Head of caudate nucleus (tissue), 42 donors: ENCODE data around the gene MBOAT7.
"Not testable (repeated sequence)": the region's sequence is repeated elsewhere in the genome, so short reads cannot be mapped to it uniquely, and the experiment has no call there.

ENCODE experiments used
- DNase-seq, 42 donors: peaks; one replicate each; pipeline versions ENCODE4 v3.0.0 to v3.0.0-alpha.2; 2020 to 2021; ENCODE audit warnings: mixed read lengths in 7 of 42
- intact Hi-C: fragments of 100-400 bp; cut with DNase I; formaldehyde crosslinking; loops from one replicate; pipeline ENCODE4 v1.15.0; 2022

MBOAT7 gene

DNA sequence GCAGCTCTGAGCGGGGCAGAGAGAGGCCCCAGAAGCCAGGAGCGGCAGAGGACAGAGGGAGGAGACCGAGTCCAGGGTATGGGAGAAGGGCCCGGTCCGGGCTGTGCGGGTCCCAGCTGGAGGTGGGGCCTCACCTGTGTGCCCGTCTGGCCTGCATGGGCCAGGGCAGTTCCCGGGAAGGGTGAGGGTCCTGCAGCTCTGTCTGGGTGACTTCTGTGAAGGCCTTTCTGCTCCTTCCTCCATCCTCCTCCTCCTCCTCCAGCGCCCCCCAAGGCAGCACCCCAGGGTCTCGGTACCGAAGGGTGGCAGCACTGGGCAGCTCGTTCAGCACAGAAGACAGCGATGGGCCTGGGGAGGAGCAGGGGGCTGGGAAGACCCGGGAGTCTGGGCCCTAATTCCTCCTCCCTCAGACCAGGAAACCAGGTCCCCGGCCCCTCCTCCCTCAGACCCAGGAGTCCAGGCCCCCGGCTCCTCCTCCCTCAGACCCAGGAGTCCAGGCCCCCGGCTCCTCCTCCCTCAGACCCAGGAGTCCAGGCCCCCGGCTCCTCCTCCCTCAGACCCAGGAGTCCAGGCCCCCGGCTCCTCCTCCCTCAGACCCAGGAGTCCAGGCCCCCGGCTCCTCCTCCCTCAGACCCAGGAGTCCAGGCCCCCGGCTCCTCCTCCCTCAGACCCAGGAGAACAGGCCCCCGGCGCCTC, 17.5 kb downstream of the MBOAT7 start:
- intact Hi-C loops = not testable (repeated sequence)

DNA sequence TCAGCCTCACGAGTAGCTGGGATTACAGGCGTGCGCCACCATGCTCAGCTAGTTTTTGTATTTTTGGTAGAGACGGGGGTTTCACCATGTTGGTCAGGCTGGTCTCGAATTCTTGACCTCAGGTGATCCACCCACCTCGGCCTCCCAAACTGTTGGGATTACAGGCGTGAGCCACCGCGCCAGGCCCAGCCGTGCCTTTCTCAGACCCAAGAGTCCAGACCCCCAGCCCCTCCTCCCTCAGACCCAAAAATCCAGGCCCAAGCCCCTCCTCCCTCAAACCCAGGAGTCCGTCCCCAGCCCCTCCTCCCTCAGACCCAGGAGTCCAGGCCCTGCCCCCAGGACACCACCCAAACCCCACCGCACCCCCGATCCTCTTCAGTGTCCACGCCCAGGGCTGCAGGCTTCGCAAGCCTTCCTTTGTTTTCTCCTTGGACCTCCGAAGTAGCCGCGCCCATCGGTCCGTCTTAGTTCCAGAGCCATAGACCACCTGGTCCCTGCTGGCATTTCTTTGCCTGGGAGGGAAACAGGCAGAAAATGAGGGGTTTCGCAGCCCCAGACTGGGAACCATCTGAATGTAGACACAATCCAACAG, 20.1 kb downstream of the MBOAT7 start:
- no peak for DNase-seq
- intact Hi-C loops = loop anchor here (5.0 kb wide), 1 partner anchor 63 kb away; no protein-coding TSS in a partner anchor

More for the DNA sequence above, 17.5 kb downstream of the MBOAT7 start:
- not testable (repeated sequence) for DNase-seq

DNA sequence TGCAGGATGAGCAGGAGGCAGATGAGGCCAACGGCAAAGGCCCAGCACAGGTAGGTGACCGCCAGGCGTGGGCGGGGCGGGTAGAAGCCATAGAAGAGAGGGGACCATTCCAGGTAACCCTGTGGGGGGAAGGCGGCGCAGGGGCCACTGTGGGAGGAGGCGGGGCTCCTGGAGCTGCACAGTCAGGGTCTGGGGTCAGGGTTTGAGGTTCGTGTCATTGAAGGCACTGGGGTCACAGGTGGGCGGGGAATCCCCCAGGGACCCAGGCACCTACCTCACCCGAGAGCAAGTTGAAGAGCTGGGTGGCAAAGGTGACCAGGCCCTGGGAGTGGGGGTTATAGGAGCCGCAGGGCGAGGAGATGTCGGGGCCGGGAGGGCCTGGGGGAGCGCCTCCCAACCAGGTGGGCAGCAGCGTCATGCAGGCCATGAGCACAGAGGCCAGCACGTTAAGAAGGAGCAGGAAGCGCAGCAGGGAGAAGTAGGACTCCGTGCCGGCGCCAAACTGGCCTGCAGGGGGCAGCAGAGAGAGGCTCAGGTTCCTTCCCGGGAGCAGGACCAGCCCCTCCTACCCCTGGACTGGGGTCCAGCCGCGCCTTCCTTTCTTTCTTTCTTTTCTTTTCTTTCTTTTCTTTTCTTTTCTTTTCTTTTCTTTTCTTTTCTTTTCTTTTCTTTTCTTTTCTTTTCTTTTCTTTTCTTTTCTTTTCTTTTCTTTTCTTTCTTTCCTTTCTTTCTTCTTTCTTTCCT, 21.0 kb downstream of the MBOAT7 start:
- intact Hi-C loops = loop anchor here (5.0 kb wide), 1 partner anchor 64 kb away; no protein-coding TSS in a partner anchor
- peak; percentile 82 to 98 (median 94) for DNase-seq

DNA sequence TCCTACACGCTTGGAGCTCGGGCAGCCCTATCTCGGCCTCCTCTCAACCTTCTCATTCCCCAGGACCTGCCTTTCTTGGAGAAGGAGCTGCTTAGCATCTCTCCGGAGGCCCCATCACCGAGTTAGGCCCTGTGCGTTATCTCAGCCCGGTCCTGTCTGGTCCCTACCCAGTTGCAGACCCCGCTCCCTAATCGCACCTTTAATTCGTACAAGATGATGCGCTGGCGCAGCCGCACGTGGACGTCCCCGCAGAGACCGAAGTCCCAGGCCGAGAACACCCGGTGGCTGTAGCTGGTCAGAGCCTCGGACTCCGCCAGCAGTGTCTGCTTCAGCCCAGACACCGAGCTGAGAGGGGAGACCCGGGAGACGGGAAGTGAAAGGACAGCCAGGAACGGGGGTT, 24.2 kb downstream of the MBOAT7 start:
- intact Hi-C loops = loop anchor here (5.0 kb wide), 1 partner anchor 67 kb away; no protein-coding TSS in a partner anchor
- no peak for DNase-seq

DNA sequence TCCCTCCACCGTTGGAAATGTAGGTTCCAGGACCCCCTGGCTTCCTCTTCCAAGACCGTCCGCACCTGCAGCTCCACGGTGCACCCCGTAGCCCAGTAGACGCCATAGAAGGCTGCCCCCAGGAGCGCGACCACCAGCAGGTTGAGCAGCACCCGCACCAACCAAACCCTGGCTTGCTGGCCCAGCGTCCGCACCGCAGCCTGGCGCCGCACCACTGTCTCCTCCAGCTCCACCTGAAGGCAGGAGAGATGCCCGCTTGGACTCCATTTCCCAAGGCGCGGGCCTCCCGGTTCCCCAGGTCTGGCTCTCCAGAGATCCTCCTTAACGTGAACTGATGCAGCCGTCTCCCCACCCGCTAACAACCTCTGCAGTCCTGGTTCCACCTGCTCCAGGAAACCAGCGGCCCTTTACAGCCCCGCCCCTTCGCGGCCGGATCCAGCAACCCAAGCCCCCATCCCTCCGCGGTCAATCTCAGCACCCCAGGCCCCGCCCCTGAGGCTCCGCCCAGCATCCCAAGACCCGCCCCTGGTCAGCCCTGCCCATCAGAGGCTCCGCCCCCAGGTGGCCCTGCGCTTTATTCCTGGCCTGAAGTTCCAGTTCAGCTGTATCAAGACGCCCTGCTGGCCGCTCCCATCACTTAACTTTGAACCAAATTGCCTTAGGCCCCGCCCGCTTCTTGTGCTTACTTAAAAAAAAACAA, 24.9 kb downstream of the MBOAT7 start:
- intact Hi-C loops = loop anchor here (5.0 kb wide), 1 partner anchor 68 kb away; no protein-coding TSS in a partner anchor
- peak in 4 of 42 donors; percentile 24 to 59 (median 44) for DNase-seq

DNA sequence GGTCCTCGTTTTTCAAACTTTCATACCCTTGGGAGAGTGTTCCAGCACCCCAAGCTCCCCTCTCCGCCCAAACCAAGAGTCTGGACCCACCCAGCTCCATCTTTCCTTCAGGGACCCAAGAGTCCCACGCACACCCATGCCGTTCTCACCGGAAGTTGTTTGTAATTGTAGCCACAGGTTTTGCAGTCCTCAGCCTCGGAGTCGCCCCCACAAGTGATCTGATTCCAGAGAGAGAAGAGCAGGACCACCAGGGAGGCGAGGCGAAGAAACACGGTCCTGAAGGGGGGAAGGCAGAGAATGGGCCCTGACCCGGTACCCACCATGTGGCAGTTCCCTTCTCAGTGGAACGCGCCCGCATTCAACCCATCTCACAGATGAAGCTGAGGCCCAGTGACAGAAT, 26.5 kb downstream of the MBOAT7 start:
- DNase-seq = no peak
- intact Hi-C loops = no loop called here

DNA sequence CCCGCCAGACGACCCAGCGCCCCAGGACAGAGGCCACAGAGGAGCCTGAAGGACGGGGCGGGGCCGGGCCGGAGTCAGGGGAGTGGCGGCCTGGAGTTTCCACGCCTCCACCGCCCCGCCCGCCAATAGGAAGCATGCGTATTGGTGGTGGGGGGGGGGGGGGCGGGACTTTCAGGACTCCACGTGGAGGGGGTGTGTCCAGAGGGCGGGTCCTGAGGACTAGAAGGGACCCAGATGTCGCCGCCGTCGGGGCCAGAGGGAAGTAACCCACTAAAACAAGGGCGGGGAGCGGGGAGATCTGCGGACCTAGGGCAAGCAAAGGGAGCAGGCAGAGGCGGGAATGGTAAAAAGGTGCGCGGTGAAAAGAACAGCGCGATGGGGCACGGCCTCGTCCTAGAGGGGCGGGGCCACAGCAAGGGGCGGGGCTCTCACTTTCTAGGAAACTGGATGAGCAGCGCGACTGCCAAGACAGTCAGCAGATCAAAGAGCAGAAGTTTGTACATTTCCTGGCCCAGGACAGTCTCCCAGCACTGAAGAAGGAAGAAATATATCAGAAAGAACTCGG, 27.1 kb downstream of the MBOAT7 start:
- DNase-seq = peak in 39 of 42 donors; percentile 22 to 73 (median 54)
- intact Hi-C loops = no loop called here

DNA sequence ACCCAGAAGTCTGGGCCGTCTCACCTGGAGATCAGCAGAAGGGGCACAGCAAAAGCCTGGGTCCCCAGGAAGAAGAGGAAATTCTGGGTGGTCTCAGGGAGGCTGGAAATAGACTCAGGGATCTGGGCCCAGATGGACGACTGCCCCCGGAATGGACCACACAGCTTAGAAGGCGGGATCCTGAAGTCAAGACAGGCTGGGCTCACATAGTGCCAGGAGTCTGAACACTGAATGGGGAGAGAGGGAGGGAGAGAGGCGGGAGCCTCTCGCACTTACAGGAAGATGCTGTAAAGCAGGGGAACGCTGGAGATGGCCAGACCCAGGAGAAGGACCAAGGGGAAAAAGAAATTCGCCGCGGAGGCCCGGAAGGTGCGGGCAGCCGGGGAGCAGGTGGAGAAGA, 28.5 kb downstream of the MBOAT7 start:
- DNase-seq = no peak
- intact Hi-C loops = no loop called here

DNA sequence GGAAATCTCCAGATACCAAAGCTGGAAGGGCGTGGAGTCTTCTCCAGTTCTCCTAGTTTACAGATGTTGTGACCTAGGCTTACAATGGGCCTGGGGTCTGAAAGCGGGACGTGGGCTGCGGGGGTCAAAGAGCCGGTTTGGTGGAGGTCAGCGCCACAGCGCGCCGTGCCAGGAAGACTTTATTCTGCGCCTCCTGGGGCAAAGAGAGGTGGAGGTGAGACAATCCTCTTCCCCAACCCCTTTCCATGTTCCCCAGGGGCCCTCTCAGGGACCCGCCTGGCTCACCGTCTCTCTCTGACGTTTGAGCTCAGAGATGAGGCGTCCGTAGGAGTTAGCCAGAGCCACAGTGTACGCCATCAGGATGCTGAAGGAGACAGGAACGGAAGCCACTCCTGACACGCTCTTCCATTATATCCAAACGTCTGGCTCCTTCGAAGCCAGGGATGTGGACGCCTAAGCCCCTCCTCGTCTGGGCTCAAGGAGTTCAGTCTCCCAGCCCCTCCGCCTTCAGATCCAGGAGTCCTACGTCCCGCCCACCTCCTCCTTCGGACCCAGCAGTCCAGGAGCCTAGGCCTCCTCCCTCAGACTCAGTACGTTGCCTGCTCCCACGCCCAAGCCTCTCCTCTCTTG, 29.1 kb downstream of the MBOAT7 start:
- DNase-seq = no peak
- intact Hi-C loops = no loop called here

DNA sequence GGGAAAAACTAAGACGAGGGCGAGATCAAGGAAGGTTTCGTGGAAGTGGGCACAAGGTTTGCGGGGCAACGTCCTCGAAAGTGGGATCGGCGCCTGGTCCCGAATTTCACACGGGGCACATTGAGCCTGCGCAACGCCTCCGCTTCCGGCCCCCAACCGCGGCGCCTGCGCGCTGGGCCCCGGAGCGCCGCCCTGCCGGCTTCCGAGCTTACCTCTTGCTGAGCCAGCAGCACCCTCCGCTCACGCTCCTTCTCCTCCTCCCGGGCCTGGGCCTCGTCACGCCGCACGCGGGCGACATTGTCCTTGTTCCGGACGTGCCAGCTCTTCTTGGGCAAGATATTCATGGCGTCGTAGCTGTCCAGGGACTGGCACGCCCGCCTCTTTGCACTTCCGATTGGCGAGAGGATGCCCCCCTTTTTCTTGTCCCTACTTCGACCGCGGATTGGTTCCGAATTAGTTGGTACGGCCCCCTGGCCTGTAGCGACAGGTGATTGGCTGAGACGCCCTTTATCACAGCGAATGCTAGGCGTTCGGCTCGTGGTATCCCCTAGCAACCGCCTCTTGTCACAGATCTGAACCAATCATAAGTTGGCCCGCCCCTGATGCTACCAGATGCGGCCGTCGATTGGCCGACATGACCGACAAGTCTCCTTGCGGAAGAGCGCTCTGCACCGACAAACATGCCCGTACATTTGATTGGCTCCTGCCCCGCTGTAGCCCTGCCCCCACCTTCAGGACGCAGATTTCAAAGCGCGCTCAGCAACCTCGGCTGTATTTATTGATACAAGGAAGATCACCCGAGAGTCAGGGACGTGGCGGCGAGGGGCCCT, 29.8 kb downstream of the MBOAT7 start, which contains the start of gene LENG1:
Gene LENG1, minus strand, starts transcription at position 370 of the 830 bp plus-strand sequence. Its CDS starts 26 bp downstream, at position 344.
- intact Hi-C loops = no loop called here

DNA sequence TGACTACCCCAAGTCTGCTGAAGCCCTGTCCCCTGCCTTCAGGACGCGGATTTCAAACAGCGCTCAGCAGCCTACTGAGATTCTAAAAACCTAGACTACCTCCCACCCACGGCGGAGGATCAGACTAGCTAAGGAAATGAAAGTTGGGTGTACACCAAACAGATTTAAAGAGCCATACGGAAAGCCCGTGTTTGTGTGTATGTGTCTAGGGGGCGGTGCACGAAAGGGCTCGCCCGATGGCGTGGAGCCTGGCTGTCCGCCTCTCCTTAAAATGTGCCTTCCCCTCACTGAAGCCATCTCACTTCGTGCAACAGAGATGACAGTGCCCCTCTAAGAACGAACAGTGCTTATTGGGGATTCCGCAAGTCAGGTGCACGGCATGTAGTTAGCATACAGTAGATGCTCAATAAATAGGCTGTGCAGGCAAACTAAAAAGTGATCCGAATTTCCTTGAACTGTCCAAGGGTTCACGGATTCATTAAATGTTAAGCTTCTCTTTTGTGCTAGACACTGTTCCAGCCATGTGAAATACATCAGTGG, 30.5 kb downstream of the MBOAT7 start:
- DNase-seq = peak in 3 of 42 donors; percentile 25 to 39 (median 33)
- intact Hi-C loops = no loop called here

More for the DNA sequence above, 29.8 kb downstream of the MBOAT7 start, which contains the start of gene LENG1:
- peak; percentile 98 to 100 (median 100) for DNase-seq

DNA sequence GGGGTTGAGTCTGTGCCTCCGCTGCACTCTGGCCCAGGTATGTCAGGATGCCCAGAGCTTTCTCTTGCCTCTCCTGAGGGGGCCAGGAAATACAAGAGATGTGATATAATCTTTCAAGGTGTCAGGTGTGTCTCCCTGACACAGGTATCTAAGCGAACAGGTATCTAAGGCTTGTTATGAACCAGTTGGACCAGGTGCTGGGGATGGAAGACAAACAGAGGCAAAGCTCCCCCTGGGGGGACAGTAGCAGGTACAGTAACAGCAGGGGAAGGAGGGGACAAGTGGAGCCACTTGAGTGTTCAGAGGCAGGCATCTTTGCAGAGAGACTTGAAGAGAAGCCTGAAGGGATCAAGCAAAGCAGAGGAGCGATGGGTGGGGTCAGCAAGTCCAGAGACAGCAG, 32.4 kb downstream of the MBOAT7 start:
- DNase-seq = no peak
- intact Hi-C loops = no loop called here

DNA sequence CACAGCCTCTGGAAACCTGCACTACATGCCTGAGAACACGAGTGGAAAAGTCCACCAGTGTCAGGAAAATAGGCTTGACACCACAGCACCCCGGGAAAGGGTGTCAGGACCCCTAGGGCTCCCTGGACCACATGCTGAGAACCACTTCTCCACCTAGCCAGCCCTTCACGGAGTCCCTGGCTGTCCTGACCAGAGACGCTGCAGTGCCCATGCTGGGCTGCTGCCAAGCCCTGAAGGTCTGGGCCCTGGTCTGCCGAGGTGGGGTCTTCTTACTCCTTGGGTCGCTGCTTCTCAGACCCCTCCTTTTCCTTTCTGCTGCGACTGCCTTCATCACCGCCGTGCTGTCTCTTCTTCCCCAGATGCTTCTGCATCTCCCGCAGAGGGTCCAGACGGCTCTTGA, 32.9 kb downstream of the MBOAT7 start:
- intact Hi-C loops = no loop called here
- DNase-seq = no peak

DNA sequence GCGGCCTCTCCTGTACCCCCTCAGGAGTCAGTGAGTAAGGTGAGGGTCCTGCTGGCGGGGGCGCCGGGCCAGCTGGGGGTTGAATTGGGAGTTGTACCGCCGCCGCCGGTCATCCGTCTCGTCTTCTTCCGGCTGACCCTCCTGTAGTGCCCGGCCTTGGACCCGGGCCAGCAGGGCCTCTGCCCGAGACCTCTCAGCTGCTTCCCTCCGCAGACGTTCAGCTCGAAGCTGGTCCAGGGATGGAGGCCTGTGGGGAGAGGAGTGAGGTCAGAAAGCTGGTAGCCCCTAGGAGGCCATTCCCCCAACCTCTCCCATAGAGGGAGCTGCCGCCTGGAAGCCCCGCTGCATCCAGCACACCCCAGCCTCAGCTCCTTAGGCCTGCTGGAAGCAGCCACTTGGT, 33.7 kb downstream of the MBOAT7 start:
- no peak for DNase-seq
- intact Hi-C loops = no loop called here

DNA sequence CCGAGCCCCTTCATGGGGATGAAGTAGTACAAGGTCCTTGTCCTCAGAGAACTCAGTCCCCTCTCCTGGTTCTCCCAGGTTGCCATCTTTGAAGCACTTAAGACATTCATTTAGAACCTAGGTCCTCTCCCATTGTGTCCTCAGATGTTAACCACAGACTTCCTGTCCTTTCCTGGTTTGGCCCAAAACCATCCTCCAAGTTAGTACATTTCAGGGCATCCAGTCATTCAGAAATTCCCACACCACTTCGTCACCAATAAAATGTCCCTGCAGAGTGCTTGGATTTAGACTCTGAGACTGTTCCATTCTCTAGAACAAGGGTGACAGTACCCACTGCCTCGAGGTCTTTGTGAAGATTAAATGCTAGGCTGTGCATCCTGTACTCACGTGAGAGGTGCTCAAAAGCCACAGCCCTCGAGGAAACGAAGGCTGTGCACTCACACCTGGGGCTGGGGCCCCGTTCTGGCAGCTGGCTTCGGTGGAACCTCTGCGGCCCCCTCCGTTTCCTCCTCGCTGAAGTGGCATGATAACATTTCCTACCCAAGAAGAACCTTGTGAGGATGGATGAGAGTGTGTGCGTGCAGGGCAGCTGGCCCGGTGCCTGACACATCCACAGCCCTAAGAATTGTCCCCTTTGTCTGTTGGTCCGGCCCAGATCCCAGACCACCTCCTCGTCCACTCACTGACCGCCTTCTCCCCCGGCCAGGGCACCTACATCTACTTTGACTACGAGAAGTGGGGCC, 34.6 kb downstream of the MBOAT7 start:
- intact Hi-C loops = no loop called here
- peak in 1 of 42 donors; percentile 29 for DNase-seq

DNA sequence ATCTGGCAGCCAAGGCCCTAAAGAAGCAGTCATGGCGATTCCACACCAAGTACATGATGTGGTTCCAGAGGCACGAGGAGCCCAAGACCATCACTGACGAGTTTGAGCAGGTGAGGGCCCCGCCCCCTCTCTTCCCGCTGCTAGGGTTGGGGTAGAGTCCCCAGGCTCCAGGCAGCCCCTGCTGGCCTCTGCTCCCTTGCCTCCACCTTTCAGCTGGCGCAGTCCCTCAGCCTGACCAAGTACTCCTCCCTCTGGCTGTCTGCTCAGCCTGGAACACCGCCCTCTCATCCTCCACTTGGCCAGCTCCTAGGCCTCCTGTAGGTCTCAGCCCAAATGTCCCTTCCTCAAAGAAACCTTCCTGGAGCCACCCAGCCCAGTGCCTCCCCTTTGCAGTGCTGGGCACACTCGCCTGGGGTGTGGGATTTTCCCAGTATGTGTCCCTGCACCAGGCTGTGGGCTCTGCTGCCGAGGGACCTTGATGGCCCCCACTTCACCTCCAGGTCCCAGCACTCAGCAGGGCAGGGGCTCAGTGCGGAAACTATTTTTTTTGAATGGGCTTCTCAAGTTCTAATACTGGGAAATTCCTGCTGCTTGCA, 35.6 kb downstream of the MBOAT7 start:
- intact Hi-C loops = no loop called here
- no peak for DNase-seq
